ENCODE data around the gene KRTAP4-2.
"Not testable (repeated sequence)": the region's sequence is repeated elsewhere in the genome, so short reads cannot be mapped to it uniquely, and the experiment has no call there.

- TF ChIP-seq POLR2A, POLR2AphosphoS5 (IDR thresholded peaks at IDR 0.05; ENCODE audit: low read depth, low read length): not testable (repeated sequence)
Observed at GRCh38 chr17:41148971-41149651, 28.9 kb downstream of the KRTAP4-2 start.

Data from GM12891 (cell line).